ENCODE measurements around the gene GCNT1. TPM values are rescaled to one million over a fixed set of nuclear protein-coding genes. Genes with fewer than 3 reads are reported as not detected.
"Not testable (repeated sequence)": the region's sequence is repeated elsewhere in the genome, so short reads cannot be mapped to it uniquely, and the experiment has no call there.

Gene GCNT1
- total RNA-seq, 1 donor from 2014 or later: 8.0 TPM

DNA sequence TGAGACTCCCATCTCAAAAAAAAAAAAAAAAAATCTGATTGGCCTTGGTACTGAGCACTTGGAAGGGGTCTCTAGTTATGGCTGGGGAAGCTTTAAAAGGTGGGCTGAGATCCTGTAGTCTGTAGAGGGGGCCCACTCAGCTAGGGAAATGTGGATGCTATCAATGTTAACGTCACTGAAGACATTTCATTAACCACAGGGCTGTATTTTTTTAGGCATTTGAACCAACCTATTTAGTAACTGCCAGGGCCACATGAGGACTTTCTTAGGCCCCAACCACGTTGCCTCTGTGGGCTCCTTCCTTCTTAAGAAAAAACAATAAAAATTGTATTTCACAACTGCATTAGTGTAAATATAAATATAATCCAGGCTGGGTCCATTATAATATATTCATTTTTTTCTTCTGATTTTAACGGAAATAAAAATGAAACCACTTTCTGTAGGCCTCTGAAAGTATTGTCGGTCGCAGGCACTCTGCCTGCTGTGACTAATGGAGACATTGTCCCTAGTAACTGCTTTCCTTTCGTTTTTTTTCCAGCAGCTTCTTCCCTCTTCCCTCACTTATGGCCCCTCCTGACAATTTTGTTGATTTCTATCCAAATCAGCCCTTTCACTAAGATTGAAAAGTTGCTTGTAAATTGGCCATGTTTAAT, 71.6 kb downstream of the GCNT1 start:
- Mint-ChIP-seq H3K27ac (ENCODE audit: unreplicated experiment) (peak overlapping the region; percentile 65), H3K4me3 (ENCODE audit: unreplicated experiment) (no peak overlapping the region), H3K36me3 (ENCODE audit: unreplicated experiment) (no peaks in the 10 kb centered on the region), H3K27me3 (ENCODE audit: unreplicated experiment) (no peaks in the 10 kb centered on the region), H3K4me1 (ENCODE audit: unreplicated experiment) (peaks cover 37% of the 10 kb centered on the region), H3K9me3 (ENCODE audit: unreplicated experiment) (no peaks in the 10 kb centered on the region)
- TF ChIP-seq, protein P1, sequence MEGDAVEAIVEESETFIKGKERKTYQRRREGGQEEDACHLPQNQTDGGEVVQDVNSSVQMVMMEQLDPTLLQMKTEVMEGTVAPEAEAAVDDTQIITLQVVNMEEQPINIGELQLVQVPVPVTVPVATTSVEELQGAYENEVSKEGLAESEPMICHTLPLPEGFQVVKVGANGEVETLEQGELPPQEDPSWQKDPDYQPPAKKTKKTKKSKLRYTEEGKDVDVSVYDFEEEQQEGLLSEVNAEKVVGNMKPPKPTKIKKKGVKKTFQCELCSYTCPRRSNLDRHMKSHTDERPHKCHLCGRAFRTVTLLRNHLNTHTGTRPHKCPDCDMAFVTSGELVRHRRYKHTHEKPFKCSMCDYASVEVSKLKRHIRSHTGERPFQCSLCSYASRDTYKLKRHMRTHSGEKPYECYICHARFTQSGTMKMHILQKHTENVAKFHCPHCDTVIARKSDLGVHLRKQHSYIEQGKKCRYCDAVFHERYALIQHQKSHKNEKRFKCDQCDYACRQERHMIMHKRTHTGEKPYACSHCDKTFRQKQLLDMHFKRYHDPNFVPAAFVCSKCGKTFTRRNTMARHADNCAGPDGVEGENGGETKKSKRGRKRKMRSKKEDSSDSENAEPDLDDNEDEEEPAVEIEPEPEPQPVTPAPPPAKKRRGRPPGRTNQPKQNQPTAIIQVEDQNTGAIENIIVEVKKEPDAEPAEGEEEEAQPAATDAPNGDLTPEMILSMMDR (IDR thresholded peaks at IDR 0.05): no peak
- DNase-seq (ENCODE audit: extremely low spot score, unreplicated experiment): no peak

DNA sequence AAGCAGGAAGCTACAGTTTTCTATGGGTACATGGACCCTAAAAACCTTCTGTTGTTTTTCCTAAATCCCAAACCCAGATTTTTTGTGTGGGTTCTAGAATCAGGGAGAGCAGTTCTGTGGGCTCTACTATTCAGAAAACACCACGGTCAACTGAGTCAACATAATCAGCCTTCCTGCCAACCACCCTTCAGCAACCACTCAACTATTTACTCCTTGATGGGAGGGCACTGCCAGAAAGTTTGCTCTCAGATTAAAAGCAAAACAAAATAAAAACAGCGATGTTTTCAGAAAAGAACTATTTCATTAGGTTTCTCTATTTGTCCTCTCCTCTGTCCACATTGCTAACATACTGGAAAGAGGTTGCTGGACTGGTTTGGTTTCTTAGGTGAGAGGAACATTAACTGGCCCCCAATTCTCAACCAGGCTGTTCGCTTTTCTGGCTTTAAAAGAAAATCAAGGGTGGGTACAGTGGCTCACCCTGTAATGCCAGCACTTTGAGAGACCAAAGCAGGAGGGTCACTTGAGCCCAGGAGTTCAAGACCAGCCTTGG, 72.3 kb downstream of the GCNT1 start:
- Mint-ChIP-seq H3K4me1 (ENCODE audit: unreplicated experiment) (peaks cover 37% of the 10 kb centered on the region), H3K4me3 (ENCODE audit: unreplicated experiment) (no peak overlapping the region), H3K36me3 (ENCODE audit: unreplicated experiment) (no peaks in the 10 kb centered on the region), H3K27ac (ENCODE audit: unreplicated experiment) (no peak overlapping the region), H3K9me3 (ENCODE audit: unreplicated experiment) (no peaks in the 10 kb centered on the region), H3K27me3 (ENCODE audit: unreplicated experiment) (no peaks in the 10 kb centered on the region)
- TF ChIP-seq, protein P1 (IDR thresholded peaks at IDR 0.05): no peak
- DNase-seq (ENCODE audit: extremely low spot score, unreplicated experiment): no peak

DNA sequence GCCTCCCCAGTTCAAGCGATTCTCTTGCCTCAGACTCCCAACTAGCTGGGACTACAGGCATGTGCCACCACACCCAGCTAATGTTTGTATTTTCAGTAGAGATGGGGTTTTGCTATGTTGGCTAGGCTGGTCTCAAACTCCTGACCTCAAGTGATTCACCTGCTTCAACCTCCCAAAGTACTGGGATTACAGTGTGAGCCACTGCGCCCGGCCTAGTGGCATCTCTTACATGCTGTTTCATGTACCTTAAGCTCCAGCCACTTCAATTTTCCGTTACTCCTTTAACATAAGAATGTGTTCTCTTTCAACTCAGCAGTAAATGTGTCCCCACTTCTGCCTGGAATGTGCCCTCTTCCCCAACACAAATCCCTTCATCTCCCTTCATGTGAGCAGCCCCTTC, 73.9 kb downstream of the GCNT1 start:
- not testable (repeated sequence) for H3K27me3 Mint-ChIP-seq (ENCODE audit: unreplicated experiment); H3K36me3 Mint-ChIP-seq (ENCODE audit: unreplicated experiment); DNase-seq (ENCODE audit: extremely low spot score, unreplicated experiment); H3K9me3 Mint-ChIP-seq (ENCODE audit: unreplicated experiment); H3K4me3 Mint-ChIP-seq (ENCODE audit: unreplicated experiment)
- Mint-ChIP-seq H3K4me1 (ENCODE audit: unreplicated experiment) (peaks cover 44% of the 10 kb centered on the region), H3K27ac (ENCODE audit: unreplicated experiment) (peak overlapping the region; percentile 79)

DNA sequence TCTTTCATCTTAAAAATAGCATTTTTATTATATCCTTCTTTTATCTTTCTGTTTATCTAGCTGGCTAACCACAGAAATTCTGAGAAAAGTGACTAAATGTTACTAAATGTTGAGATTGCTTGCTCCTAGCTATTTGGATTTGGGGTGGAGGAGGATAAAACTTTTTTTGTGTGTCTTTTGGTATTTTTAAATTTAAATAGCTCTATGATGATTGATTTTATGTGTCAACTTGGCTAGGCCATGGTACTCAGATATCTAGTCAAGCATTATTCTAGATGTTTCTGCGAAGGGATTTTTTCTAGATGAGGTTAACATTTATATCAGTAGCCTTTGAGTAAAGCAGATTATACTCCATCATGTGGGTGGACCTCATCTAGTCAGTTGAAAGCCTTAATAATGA, 75.0 kb downstream of the GCNT1 start:
- Mint-ChIP-seq H3K4me3 (ENCODE audit: unreplicated experiment) (no peak overlapping the region), H3K27ac (ENCODE audit: unreplicated experiment) (peak overlapping the region; percentile 71), H3K9me3 (ENCODE audit: unreplicated experiment) (no peaks in the 10 kb centered on the region), H3K36me3 (ENCODE audit: unreplicated experiment) (no peaks in the 10 kb centered on the region), H3K4me1 (ENCODE audit: unreplicated experiment) (peaks cover 46% of the 10 kb centered on the region), H3K27me3 (ENCODE audit: unreplicated experiment) (no peaks in the 10 kb centered on the region)
- DNase-seq (ENCODE audit: extremely low spot score, unreplicated experiment): no peak
- TF ChIP-seq, protein P1 (IDR thresholded peaks at IDR 0.05): no peak

DNA sequence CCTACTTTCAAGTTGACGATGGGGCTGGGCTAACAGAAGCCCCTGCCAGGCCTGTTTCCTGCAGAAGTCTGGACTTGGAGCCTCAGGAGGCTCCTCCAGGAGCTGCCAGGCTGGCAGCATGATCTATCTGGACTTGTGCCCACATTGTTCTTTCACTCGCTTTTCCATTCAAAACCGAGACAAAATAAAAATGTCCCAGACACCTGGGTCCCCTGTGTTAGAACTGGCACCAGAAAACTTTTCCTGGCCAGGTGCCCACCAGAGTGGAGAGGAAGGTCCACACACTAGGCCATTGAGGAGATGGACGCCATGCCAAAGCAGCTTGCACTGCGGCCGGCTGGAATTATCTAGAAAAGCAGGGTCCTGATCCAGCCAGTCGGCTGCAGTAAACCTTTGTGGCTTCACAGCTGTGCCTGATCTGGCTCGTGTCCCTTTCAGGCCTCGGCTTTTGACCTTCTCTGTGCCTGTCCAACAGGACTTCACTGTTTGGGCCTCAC, 78.2 kb downstream of the GCNT1 start:
- no peak for DNase-seq (ENCODE audit: extremely low spot score, unreplicated experiment)
- H3K27ac Mint-ChIP-seq (ENCODE audit: unreplicated experiment): no peak overlapping the region
- TF ChIP-seq, protein P1 (IDR thresholded peaks at IDR 0.05): no peak
- H3K36me3 Mint-ChIP-seq (ENCODE audit: unreplicated experiment): no peaks in the 10 kb centered on the region
- no peak overlapping the region for H3K4me3 Mint-ChIP-seq (ENCODE audit: unreplicated experiment)
- H3K27me3 Mint-ChIP-seq (ENCODE audit: unreplicated experiment): no peaks in the 10 kb centered on the region
- peaks cover 35% of the 10 kb centered on the region for H3K4me1 Mint-ChIP-seq (ENCODE audit: unreplicated experiment)
- no peaks in the 10 kb centered on the region for H3K9me3 Mint-ChIP-seq (ENCODE audit: unreplicated experiment)

Measured in osteocyte (in vitro differentiated cells).